Adipose tissue (tissue), 3 donors: Measurements from ENCODE around the gene EHBP1. TPM values are rescaled to one million over a fixed set of nuclear protein-coding genes. Genes with fewer than 3 reads are reported as not detected.
"Not testable (repeated sequence)": the region's sequence is repeated elsewhere in the genome, so short reads cannot be mapped to it uniquely, and the experiment has no call there.

ENCODE experiments used
- H3K27ac ChIP-seq: one replicate; pipeline ENCODE4 v1.5.1; 2013; ENCODE audit warnings: low read depth, low read length
- WGBS, 3 donors: extraction: QIAGEN DNeasy Blood & Tissue Kit; methylation state at CpG; one replicate each; pipeline ENCODE4 v1.1.7; 2013; 5-methylcytosine and 5-hydroxymethylcytosine counted together
- polyA plus RNA-seq, 3 donors: library from polyadenylated mRNA; stranded (reverse); fragments of 200-250 nt; gene quantifications; one replicate each; pipeline ENCODE4 v1.2.3, GENCODE V29; 2013
- donor health status: healthy with polysubstance abuse.
- donor health status: Bipolar disorder and iron deficiency.
- donor health status: healthy.

Gene EHBP1
- polyA plus RNA-seq, 3 donors: 11.7 to 59.5 (median 33.7) TPM

DNA sequence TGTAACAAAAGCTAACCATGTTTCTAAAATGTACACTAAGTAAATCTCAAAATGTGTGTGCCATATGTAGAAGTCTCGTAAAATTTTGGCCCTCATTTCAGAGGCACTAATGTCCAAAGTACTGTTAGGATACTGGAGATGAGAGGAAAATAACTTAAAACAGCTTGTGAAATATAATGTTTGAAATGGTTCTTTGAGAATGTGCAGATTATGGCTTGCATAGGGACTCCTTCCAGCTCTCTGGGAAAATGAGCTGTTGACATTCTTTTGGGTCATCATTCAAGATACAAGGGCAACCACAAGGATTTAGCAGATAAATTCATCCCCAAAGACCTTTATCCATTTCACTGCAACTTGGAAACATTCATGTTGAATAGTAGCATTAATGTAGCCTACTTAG lies 307.0 kb downstream of the EHBP1 start:
- no peak overlapping the region for H3K27ac ChIP-seq
- WGBS, 3 donors: 83 to 100% (median 98%) methylated on average over 1 of the region's 1 CpG

DNA sequence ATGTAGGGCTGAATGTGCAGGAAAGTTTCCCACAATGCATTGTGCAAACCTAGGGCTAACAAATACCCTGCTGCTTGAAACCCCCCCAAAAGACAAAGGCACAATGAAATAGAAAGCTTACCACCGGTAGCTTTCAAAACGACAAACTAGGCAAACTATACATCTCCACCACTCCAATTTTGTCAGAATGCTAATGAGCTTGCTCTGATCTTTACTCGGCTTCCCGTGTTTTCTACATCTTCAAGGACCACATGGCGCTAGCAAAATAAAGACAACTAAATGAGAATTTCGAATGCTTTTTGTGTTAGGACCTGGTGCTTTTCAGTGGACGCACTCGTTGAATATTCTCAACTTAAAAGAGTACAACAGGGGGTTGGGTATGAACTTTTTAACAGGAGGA lies 307.9 kb downstream of the EHBP1 start:
- WGBS, 3 donors: 91% methylated on average over 8 of the region's 8 CpGs
- H3K27ac ChIP-seq: no peak overlapping the region

DNA sequence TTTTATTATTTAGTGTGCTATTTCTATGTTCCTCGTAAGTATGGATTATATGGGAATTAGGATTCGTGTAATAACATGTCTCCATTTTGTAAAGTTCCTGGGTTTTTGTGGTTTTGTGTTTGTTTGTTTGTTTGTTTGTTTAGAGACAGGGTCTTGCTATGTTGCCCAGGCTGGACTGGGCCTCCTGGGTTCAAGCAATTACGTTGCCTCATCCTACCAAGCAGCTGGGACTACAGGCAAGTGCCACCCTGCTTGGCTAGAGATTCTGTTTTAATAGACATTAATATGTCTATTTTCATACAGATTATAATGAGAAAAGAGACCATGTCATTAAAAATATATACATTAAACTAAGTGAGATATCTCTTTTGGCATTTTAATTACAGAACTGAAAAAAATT lies 309.9 kb downstream of the EHBP1 start:
- H3K27ac ChIP-seq: no peak overlapping the region
- WGBS, 3 donors: 97 to 100% (median 99%) methylated on average over 3 of the region's 3 CpGs

DNA sequence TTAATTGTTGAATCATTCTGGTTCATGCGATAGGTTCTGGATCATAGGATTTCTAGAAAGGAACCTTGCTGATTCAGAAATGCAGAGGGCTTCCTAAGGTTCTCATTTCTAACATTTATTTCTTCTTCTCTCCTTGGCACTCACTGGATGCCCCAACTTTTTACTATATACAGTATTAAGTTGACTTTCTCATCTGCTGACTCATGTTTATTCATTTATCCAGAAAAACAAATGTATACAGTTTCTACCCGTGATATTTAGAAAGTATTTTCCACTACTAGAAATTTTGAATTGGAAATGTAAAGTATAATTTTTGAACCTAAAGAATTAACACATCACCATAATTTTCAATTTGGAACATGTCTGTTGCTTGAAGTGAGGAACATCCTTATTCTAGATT lies 312.9 kb downstream of the EHBP1 start:
- WGBS, 3 donors: 96 to 97% (median 96%) methylated on average over 2 of the region's 2 CpGs
- H3K27ac ChIP-seq: no peak overlapping the region

DNA sequence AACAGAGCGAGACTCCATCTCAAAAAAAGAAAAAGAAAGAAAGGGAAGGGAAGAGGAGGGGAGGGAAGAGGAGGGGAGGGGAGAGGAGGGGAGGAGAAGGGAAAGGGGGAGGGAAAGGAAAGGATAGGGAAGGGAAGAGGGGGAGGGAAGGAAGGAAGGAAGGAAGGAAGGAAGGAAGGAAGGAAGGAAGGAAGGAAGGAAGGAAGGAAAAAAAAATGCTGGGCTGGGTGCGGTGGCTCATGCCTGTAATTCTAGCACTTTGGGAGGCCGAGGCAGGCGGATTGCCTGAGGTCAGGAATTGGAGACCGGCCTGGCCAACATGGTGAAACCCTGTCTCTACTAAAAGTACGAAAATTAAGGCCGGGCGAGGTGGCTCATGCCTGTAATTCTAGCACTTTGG lies 314.2 kb downstream of the EHBP1 start:
- 92 to 96% (median 93%) methylated on average over 8 of the region's 8 CpGs for WGBS, 3 donors
- H3K27ac ChIP-seq: not testable (repeated sequence)

DNA sequence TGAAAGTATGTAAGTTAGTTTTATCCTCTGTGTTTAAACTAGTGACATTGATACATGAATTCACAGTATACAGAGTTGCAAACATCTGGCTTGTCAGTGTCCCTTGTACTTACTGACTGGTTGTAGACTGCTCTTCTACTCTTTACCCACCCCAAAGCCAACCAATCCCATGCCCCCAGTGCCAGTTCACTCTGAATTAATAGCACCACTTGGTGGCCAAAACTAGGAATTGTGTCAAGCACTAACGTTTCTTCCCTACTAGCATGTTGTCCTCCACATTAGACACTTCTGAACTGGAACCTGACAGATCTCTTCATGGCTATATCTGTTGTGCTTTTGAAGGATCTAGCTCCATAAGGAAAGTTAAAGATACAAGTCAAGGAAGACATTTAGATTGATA lies 317.9 kb downstream of the EHBP1 start:
- H3K27ac ChIP-seq: no peak overlapping the region
- WGBS, 3 donors: 0 to 30% (median 18%) methylated on average over 1 of the region's 1 CpG

DNA sequence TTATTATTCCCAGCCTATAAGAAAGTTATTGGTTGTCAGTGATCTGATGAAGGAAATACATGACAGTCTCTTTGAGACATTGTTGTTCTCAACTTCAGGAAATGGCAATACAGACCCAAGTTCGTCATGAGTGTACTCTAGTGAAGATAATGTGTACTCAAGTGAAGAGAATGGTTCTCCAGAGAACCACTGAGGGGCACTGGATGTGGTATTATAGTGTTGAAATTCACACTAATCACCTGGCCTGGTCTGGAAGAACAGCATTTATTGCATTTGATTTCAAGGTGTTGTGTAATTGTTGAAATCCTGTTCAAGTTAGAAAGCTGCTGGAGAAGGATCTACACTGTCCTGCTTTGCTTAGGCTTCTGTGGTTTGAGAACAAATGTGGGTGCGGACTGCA lies 321.7 kb downstream of the EHBP1 start:
- no peak overlapping the region for H3K27ac ChIP-seq
- 80 to 98% (median 89%) methylated on average over 2 of the region's 2 CpGs for WGBS, 3 donors

DNA sequence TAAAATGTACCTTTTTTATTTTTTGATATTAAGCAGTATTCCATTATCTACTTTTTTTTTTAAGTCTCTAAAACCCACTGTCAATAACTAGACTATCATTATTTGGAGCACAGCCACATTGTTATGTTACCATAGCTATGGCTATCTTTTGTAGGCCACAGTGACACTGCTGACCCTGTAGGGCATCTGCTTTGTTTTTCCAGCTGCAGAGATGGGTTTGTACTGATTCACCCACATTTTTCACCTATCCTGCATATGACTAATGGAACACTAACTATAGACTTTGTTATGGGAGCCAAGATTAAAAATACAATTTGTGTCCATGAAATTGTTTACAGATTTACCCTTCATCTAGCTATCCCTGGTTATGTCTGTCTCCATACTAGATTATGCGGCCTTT lies 323.5 kb downstream of the EHBP1 start:
- 97 to 100% (median 98%) methylated on average over 1 of the region's 1 CpG for WGBS, 3 donors
- H3K27ac ChIP-seq: no peak overlapping the region

DNA sequence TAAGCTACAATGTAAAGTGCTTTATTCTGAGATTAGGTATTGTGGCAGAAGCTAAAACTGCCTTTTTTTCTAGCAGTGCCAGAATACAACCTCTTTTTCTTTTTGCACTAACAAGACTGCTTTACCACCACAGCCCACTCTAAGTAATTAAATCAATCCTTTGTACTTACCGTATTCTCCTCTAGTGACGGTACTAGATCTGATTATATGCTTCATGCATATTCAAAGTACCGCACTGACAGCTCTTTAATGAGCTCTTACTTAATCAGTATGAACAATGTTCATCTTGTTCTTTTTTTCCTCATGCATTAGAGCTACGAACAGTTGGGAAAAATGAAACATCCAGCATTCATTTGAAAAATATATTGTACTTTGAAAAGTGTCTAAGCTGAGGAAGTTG lies 329.0 kb downstream of the EHBP1 start:
- 95 to 97% (median 96%) methylated on average over 4 of the region's 4 CpGs for WGBS, 3 donors

DNA sequence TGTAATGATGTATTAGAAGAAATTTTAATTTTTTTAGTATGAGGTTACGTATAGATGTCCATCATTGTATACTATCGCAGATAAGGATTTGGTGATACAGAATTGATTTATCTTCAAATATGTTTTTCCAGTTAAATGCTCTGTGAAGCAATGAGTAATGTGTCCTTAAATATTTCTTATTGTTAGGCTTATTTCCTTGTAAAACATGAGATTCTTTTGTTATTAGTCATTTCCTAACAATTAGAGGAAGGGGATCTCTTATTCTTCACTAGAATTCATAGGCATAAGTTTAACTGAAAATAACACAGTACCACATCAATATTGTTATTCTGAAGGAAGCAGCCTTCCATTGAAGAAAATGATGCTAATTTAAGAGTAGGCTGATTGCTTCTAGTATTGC lies 329.7 kb downstream of the EHBP1 start:
- 88 to 94% (median 91%) methylated on average over 2 of the region's 2 CpGs for WGBS, 3 donors

More for the DNA sequence above, 329.0 kb downstream of the EHBP1 start:
- H3K27ac ChIP-seq: no peak overlapping the region

DNA sequence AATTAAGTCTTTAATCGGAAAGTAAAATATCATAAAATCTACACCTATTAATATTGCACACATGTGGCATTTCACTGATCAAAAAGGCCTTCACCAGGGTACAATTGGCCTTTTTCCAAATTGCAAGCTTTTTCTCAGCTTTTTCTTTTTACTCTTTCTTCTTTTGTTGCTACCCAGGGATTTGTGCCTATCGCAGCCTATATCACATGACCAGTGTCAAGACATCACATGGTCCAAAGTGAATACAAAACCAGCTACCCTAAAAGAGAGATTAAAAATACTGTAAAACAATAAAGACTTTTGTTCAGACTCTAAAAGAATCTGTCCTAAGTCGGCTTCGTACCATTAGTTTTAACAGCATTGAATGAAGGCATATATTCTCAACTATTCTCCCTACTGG lies 330.1 kb downstream of the EHBP1 start:
- 91 to 97% (median 95%) methylated on average over 4 of the region's 4 CpGs for WGBS, 3 donors
- no peak overlapping the region for H3K27ac ChIP-seq

More for the DNA sequence above, 329.7 kb downstream of the EHBP1 start:
- no peak overlapping the region for H3K27ac ChIP-seq

DNA sequence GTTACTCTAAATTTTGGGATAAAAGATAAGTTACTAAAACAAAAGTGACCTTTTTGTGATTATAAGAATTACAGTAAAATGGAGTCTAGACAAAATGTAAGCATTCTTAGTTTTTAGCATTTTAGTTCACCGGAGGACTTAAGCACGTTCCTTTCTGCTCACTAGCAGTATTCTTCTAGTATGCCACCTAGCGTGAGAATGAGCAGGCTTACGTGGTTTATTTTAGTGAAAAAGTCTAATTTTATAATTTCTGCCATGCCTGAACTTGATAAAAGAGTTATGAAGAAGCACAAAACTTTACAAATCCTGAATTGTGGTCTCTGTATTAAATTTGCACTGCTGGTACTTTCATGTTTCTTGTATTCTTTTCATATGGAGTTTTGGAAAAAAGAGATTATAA lies 332.5 kb downstream of the EHBP1 start:
- no peak overlapping the region for H3K27ac ChIP-seq
- WGBS, 3 donors: 97 to 99% (median 97%) methylated on average over 4 of the region's 4 CpGs

DNA sequence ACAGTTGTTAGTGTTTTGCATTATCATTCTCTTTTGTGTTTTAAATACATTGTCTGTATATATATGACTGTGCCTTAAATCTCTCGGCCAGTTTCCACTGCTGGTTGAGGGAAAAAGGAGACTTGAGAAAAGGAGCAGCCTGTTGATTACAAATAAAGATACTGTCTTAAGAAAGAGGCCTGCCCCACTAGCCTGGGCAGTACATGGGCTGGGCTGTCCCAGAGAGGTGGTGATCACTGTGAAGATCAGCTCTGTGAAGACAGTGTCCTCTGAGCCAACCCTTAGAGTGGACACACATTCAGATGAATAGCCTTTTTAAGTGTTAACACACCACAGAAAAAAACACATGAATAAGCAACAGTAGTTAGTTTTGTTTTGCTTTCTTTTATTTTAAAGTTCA lies 335.1 kb downstream of the EHBP1 start:
- 83 to 100% (median 96%) methylated on average over 1 of the region's 1 CpG for WGBS, 3 donors
- no peak overlapping the region for H3K27ac ChIP-seq

DNA sequence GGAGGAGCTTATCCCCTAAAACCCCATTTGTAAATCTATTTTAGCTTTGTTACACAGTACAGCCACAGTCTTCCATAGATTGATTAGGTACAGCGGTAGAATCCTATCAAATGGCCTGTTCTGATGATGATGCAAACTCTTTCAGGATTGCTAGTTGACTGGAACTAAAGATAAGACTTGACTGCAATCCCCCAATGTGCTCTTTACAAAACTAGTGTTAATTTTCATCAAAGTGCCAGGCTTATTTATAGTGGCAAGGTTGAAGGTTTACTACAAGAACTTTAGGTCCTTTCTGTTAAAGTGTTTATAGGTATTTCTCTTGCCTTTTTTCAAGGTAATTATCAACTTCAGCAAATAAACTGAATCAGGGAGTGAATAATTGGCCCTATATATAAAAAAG lies 336.1 kb downstream of the EHBP1 start:
- 97 to 100% (median 99%) methylated on average over 1 of the region's 1 CpG for WGBS, 3 donors
- no peak overlapping the region for H3K27ac ChIP-seq

DNA sequence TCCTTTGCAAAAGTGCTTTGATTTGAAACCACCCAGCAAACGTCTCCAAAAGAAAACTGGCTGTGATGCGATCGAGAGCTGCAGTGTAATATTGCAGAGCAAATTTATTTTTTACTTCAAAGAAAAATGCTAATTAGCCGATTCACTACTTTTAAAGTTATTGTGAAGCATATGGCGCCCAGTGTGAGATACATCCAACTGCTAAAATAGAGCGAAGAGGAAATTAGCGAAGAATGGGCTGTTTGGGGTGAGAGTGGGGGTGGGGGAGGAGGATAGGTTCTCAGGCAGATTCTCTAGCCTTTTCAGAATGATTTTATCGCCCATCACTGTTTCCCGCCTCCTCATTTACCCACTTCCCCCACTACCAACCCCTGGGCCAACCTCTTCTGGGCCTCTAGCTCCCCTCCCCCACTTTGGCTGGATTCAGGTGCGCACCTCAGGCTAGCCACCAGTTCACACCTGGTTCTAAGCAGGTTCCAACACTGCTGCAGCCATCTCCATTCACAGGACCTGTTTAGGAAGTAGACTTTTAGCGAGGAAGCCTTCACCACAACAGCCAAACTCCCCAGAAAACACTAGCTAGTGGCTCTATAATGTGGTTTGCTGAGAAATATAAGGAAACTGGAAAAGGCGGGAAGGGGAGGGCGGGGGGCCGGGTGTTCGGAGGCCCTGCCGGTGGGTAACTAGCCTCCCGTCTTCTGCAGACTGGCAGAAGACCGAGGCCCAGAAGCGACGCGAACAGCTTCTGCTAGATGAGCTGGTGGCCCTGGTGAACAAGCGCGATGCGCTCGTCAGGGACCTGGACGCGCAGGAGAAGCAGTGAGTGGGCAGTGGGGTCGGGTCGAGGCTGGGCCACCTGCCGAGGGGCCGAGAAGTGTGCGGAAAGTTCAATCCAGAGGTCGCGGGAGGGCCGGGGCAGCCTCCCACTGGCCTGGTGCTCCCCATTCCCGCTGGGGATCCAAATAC lies 339.1 kb downstream of the EHBP1 start:
- 96 to 97% (median 96%) methylated on average over 35 to 36 of the region's 36 CpGs for WGBS, 3 donors
- H3K27ac ChIP-seq: no peak overlapping the region

DNA sequence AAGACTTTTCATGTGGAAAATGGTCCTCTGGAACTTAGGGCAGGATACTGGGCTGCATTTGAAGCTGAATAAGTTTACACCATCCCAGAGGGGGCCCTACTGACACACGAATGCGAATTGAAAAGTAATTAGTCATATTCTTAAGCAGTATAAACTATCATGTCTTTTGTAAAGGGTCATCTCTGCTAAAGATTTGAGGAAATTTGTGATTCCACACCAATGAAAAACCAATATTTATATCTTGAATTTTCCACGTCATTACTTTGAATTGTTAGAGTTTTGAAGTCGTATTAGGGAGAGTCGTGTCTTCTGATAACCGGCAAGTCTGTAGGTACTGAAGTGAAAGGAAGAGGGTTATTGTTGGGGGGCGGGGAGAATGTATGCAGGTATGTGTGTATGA lies 341.0 kb downstream of the EHBP1 start:
- no peak overlapping the region for H3K27ac ChIP-seq
- WGBS, 3 donors: 96 to 99% (median 97%) methylated on average over 7 of the region's 7 CpGs

DNA sequence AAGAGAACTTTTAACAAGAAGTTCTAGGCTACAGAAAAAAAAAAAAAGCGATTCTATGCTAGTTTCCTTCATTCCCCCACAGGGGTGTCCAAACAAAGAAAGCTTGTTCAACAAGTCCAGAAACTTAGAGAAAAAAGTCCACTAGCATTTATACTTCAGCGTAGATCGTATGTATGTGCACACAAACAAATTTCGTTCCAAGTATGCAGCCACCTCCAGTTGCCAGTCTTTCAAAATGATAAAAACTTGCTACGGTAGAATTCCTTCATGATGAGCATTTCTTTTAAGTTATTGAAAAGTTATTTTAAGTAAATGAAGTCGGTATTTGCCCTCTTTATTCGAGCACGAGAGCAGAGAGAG lies 341.4 kb downstream of the EHBP1 start:
- H3K27ac ChIP-seq: no peak overlapping the region
- 65 to 89% (median 76%) methylated on average over 8 of the region's 8 CpGs for WGBS, 3 donors

DNA sequence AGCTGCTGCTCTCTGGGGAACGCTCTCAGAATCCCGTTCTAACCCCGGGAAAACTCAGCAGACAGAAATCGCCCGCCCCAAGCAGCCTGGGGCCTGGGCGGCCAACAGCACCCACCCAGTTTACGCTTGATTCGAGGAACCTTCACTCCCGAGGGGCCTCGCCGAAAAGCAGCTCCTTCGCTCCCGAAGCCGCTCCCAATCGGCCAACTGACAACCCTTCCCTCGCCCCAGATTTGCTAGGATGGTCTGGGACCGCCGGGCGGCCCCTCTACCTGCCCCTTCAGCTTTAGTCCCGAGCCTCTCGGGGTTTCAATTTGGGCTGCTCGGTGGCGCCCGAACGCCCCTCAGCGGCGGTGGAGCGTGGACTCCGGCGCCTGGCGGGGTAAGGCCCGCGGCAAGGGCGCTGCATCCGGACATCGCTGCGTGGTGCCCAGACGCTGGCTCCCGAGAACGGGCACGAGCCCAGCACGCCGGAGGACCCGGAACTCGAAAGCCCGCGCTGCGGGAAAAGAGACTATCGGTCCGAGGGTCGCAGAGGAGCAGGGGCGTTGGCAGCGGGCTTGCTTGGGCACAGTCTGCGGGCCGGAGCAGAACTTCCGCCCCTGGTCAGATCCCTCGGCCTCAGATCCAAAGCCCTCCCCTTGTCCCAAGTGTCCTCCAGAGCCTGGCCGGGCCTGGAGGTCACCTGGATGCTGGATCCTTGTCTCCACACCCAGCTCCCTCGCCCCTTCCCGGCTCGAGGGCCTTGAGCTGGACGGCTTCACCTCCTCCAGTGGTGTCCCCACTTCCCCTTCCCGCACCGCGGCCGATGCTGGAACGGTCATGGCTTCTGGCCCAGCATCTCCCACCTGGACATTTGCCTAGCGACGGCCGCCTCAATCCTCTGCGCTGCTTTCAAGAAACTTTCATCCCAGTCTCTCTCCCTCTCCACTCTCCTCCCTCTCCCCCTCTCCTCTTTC lies 342.1 kb downstream of the EHBP1 start:
- WGBS, 3 donors: 26 to 56% (median 33%) methylated on average over 66 to 71 of the region's 71 CpGs
- no peak overlapping the region for H3K27ac ChIP-seq
